GM12878 (cell line): ENCODE measurements around the gene SYT10. TPM values are rescaled to one million over a fixed set of nuclear protein-coding genes. Genes with fewer than 3 reads are reported as not detected.

Source experiments
- ATAC-seq: fragments of 200-7000 bp; cut with Tn5 transposase; 3 replicates; pipeline ENCODE4 v1.9.1; 2020; ENCODE audit warnings: mild to moderate bottlenecking, moderate library complexity
- BruUV-seq: library from RNA; stranded (reverse); fragments of 400-500 nt; replicated peaks from 2 replicates; lab custom pipeline; 2021; lab: Mats Ljungman, UMichigan
- CTCF ChIA-PET: fragments of 300-600 bp; sonication (Branson Sonifier 250); formaldehyde crosslinking; extraction: SDS; loops from one replicate; lab custom pipeline; 2021; ENCODE audit warnings: inconsistent platforms; lab: Yijun Ruan, JAX
- POLR2A ChIA-PET: fragments of 350-600 bp; formaldehyde crosslinking; extraction: SDS; loops from one replicate; lab custom pipeline; 2021; ENCODE audit warnings: inconsistent platforms; lab: Charles Lee
- RAD21 ChIA-PET: fragments of 300-600 bp; sonication (Branson Sonifier 250); formaldehyde crosslinking; loops from one replicate; lab custom pipeline; 2023; ENCODE audit warnings: antibody characterized with exemption; ENCODE audit not compliant: unreplicated experiment; lab: Charles Lee
- SMC1A ChIA-PET: fragments of 300-600 bp; sonication (Branson Sonifier 250); formaldehyde crosslinking; loops from one replicate; lab custom pipeline; 2023; ENCODE audit not compliant: unreplicated experiment, uncharacterized antibody; lab: Charles Lee
- DNase-seq: peaks from one replicate; pipeline ENCODE4 v3.0.0-alpha.2; 2011; ENCODE audit warnings: low read depth, low spot score
- FAIRE-seq: peaks from 3 replicates; lab custom pipeline; 2011; peaks lifted over from hg19 to GRCh38; lab: Jason Lieb, UNC
- H2AFZ ChIP-seq: 2 replicates; pipeline ENCODE4 v1.6.0; 2011; ENCODE audit warnings: low read depth, low read length, control low read depth; ENCODE audit not compliant: control insufficient read depth
- H3K27ac ChIP-seq: 2 replicates; pipeline ENCODE4 v1.5.1; 2011; ENCODE audit warnings: control low read depth; ENCODE audit not compliant: control insufficient read depth, insufficient read depth
- H3K27me3 ChIP-seq, 2 experiments: replicated peaks in 1 of 2; 2 replicates each; pipeline versions ENCODE4 v1.6.0 to v1.6.1; 2011; ENCODE audit warnings: low read length in 1 of 2; ENCODE audit not compliant: control insufficient read depth in 2 of 2, insufficient read depth in 2 of 2
- H3K36me3 ChIP-seq, 2 experiments: 2 replicates each; pipeline ENCODE4 v1.5.1; 2011; ENCODE audit warnings: low read length in 1 of 2; ENCODE audit not compliant: control insufficient read depth in 2 of 2, insufficient read depth in 2 of 2
- H3K4me1 ChIP-seq: 2 replicates; pipeline ENCODE4 v1.6.1; 2011; ENCODE audit warnings: mild to moderate bottlenecking, low read length, moderate library complexity, mixed read lengths; ENCODE audit not compliant: control insufficient read depth, insufficient read depth
- H3K4me2 ChIP-seq: 2 replicates; pipeline ENCODE4 v1.6.0; 2011; ENCODE audit warnings: control low read depth; ENCODE audit not compliant: control insufficient read depth, insufficient read depth
- H3K4me3 ChIP-seq: fragments of 200-600 bp; sonication (generic); 2 replicates; pipeline ENCODE4 v1.5.1; 2016
- H3K79me2 ChIP-seq: 2 replicates; pipeline ENCODE4 v1.6.0; 2011; ENCODE audit warnings: low read length; ENCODE audit not compliant: control insufficient read depth, insufficient read depth
- H3K9ac ChIP-seq: 2 replicates; pipeline ENCODE4 v1.8.0; 2011; ENCODE audit warnings: low read length, control low read depth, mixed read lengths; ENCODE audit not compliant: control insufficient read depth, insufficient read depth
- H3K9me3 ChIP-seq: replicated peaks from 3 replicates; pipeline ENCODE4 v1.5.1; 2011; ENCODE audit warnings: mild to moderate bottlenecking, low read length; ENCODE audit not compliant: control insufficient read depth, insufficient read depth
- H4K20me1 ChIP-seq: 2 replicates; pipeline ENCODE4 v1.6.0; 2011; ENCODE audit not compliant: control insufficient read depth, insufficient read depth
- ATF7 ChIP-seq: fragments of 450-650 bp; IDR thresholded peaks from 2 replicates; pipeline ENCODE4 v1.6.1; 2016; ENCODE audit warnings: low read depth, mild to moderate bottlenecking
- BACH1 ChIP-seq: fragments of 450-650 bp; IDR thresholded peaks from 2 replicates; pipeline ENCODE4 v1.6.1; 2017; ENCODE audit warnings: mild to moderate bottlenecking, borderline replicate concordance
- BRCA1 ChIP-seq: IDR thresholded peaks from 2 replicates; pipeline ENCODE4 v1.6.1; 2011; ENCODE audit warnings: low read depth, low read length, improper control_type of control experiment
- GABPA ChIP-seq: IDR thresholded peaks from 2 replicates; pipeline ENCODE4 v1.6.1; 2014; ENCODE audit warnings: antibody characterized with exemption, low read depth, mild to moderate bottlenecking, inconsistent platforms
- GATAD2B ChIP-seq: fragments of 450-650 bp; conservative IDR thresholded peaks from 2 replicates; pipeline ENCODE4 v1.6.1; 2017; ENCODE audit warnings: low read depth, mild to moderate bottlenecking, moderate library complexity
- IKZF1 ChIP-seq: fragments of 450-650 bp; conservative IDR thresholded peaks from 2 replicates; pipeline ENCODE4 v1.6.1; 2017; ENCODE audit warnings: antibody characterized with exemption, mild to moderate bottlenecking
- IKZF2 ChIP-seq, 2 experiments: fragments of 450-650 bp; IDR thresholded peaks; 2 replicates each; pipeline ENCODE4 v1.6.1; 2017; ENCODE audit warnings: mild to moderate bottlenecking in 2 of 2, moderate library complexity in 2 of 2
- JUND ChIP-seq: IDR thresholded peaks from 2 replicates; pipeline ENCODE4 v1.6.1; 2012; ENCODE audit warnings: low read depth, mild to moderate bottlenecking, low read length, improper control_type of control experiment, moderate library complexity
- MEF2A ChIP-seq: IDR thresholded peaks from 2 replicates; pipeline ENCODE4 v1.6.1; 2011; ENCODE audit warnings: low read depth, mild to moderate bottlenecking, low read length, moderate library complexity; ENCODE audit not compliant: insufficient read depth
- NBN ChIP-seq: fragments of 450-650 bp; IDR thresholded peaks from 2 replicates; pipeline ENCODE4 v1.6.1; 2016
- NFYB ChIP-seq: IDR thresholded peaks from 2 replicates; pipeline ENCODE4 v1.6.1; 2011; ENCODE audit warnings: low read depth, mild to moderate bottlenecking, low read length, improper control_type of control experiment, moderate library complexity; ENCODE audit not compliant: insufficient read depth
- PAX5 ChIP-seq: IDR thresholded peaks from 2 replicates; pipeline ENCODE4 v1.6.1; 2011; ENCODE audit warnings: low read depth, low read length, borderline replicate concordance
- POU2F2 ChIP-seq: IDR thresholded peaks from 3 replicates; pipeline ENCODE4 v1.6.1; 2011; ENCODE audit warnings: low read depth, mild to moderate bottlenecking, low read length, borderline replicate concordance
- SMARCA5 ChIP-seq: fragments of 450-650 bp; IDR thresholded peaks from 2 replicates; pipeline ENCODE4 v1.6.1; 2017; ENCODE audit warnings: mild to moderate bottlenecking
- ZBED1 ChIP-seq: IDR thresholded peaks from 2 replicates; pipeline ENCODE4 v1.6.1; 2016; ENCODE audit warnings: borderline replicate concordance
- WGBS: methylation state at CpG from one replicate; pipeline ENCODE4 v1.1.6; 2016; ENCODE audit warnings: low lambda C conversion rate; ENCODE audit not compliant: insufficient replicate concordance, insufficient coverage; ENCODE audit errors: missing lambda C conversion rate; 5-methylcytosine and 5-hydroxymethylcytosine counted together
- in situ Hi-C: fragments of 300-500 bp; cut with MboI; formaldehyde crosslinking; loops from 9 replicates; pipeline ENCODE4 v1.14.3; 2018; ENCODE audit warnings: mixed read lengths
- intact Hi-C: fragments of 100-400 bp; cut with micrococcal nuclease; formaldehyde crosslinking; loops from one replicate; pipeline ENCODE4 v1.14.2; 2022; ENCODE audit not compliant: unreplicated experiment
- polyA plus RNA-seq, 11 experiments: library from polyadenylated mRNA; depleted of rRNA in 4 of 11; unstranded in 6 of 11; stranded (reverse) in 5 of 11; fragments of >200 nt; fragmentation: Nextera tagmentation in 4 of 11; fragmentation: Illumina TruSeq in 1 of 11; extraction: Ambion mirVana in 4 of 11; extraction: Trizol in 1 of 11; gene quantifications; 1 replicate in 1 of 11; 2 replicates in 10 of 11; pipeline versions ENCODE4 v1.2.1 to v1.2.3, GENCODE V29; 2011 to 2016; ENCODE audit warnings: inconsistent platforms in 2 of 11, missing spikeins in 2 of 11, low read depth in 1 of 11
- total RNA-seq, 4 experiments: library from RNA; depleted of rRNA in 3 of 4; stranded (reverse); fragments of >200 nt in 3 of 4; fragmentation: Illumina TruSeq in 1 of 4; extraction: Trizol in 1 of 4; gene quantifications; 2 replicates each; pipeline versions ENCODE4 v1.2.1 to v1.2.3, GENCODE V29; 2013 to 2021

The SYT10 gene
- total and polyA plus RNA-seq, 10 of the 15 experiments (the other 5 are each of a cell fraction or from before 2014, with no cell fraction given) = 0.05 TPM; not detected in 9

GRCh38 chr12:33429468-33429867 lies 10.2 kb downstream of the SYT10 start:
- ATAC-seq = no peak
- H3K79me2 ChIP-seq = no peaks in the 10 kb centered on the region
- no peak overlapping the region for H3K27ac ChIP-seq
- POLR2A ChIA-PET = no interaction called here
- no TSS peak for BruUV-seq
- SMC1A ChIA-PET = interaction anchor here (1.0 kb wide), 1 partner anchor 17 kb away, joined by 3 read pairs; no protein-coding TSS in a partner anchor
- H2AFZ ChIP-seq = no peak overlapping the region
- WGBS = 0% methylated on average over 2 of the region's 2 CpGs
- RAD21 ChIA-PET = no interaction called here
- no peaks in the 10 kb centered on the region for H3K4me1 ChIP-seq
- H3K27me3 ChIP-seq = no peaks in the 10 kb centered on the region
- in situ Hi-C loops (no loop called here), intact Hi-C loops (no loop called here)
- H3K4me3 ChIP-seq = no peak overlapping the region
- no peaks in the 10 kb centered on the region for H3K36me3 ChIP-seq
- no peak for DNase-seq
- H3K9ac ChIP-seq = no peak overlapping the region
- H3K9me3 ChIP-seq = no peaks in the 10 kb centered on the region
- H4K20me1 ChIP-seq = no peaks in the 10 kb centered on the region
- H3K4me2 ChIP-seq = no peak overlapping the region
- CTCF ChIA-PET = no interaction called here
- TF ChIP-seq IKZF1 = no peak
- no peak for TF ChIP-seq NFYB
- no peak for TF ChIP-seq GATAD2B
- no peak for TF ChIP-seq MEF2A
- no peak for TF ChIP-seq SMARCA5
- no peak for TF ChIP-seq BRCA1
- peak; percentile 77 for TF ChIP-seq ATF7
- TF ChIP-seq POU2F2 = no peak
- TF ChIP-seq BACH1 = no peak
- no peak for TF ChIP-seq GABPA
- peak; percentile 26; the same call in 1 of the 2 replicates for TF ChIP-seq JUND
- no peak for TF ChIP-seq NBN
- TF ChIP-seq ZBED1 = no peak
- TF ChIP-seq PAX5 = no peak
- no peak for TF ChIP-seq IKZF2 (IDR thresholded peaks at IDR 0.05)
- FAIRE-seq = no peak
